Hepatocyte (in vitro differentiated cells): ENCODE results near the gene ZNF527.
"Not testable (repeated sequence)": the region's sequence is repeated elsewhere in the genome, so short reads cannot be mapped to it uniquely, and the experiment has no call there.

Experiments used
- CTCF ChIP-seq: fragments of 200-600 bp; sonication (generic); IDR thresholded peaks from 2 replicates; pipeline ENCODE4 v1.5.1; 2016; ENCODE audit warnings: antibody characterized with exemption, mild to moderate bottlenecking; ENCODE audit not compliant: poor library complexity
- EZH2phosphoT487 ChIP-seq: fragments of 200-600 bp; sonication (generic); IDR thresholded peaks from one replicate; pipeline ENCODE4 v1.6.1; 2018; ENCODE audit warnings: antibody characterized with exemption, mild to moderate bottlenecking, low read depth, moderate library complexity; ENCODE audit not compliant: unreplicated experiment, severe bottlenecking

- TF ChIP-seq EZH2phosphoT487, CTCF: not testable (repeated sequence)
Measured at GRCh38 chr19:37370386-37370879, 466 bp upstream of the ZNF527 start.
